Activated CD8-positive, alpha-beta memory T cell treated with anti-CD3 and anti-CD28 coated beads, Interleukin-2, amount 50 U/mL, for 4 hours (primary cell): Measurements from ENCODE around the gene FAM114A2.
"Not testable (repeated sequence)": the region's sequence is repeated elsewhere in the genome, so short reads cannot be mapped to it uniquely, and the experiment has no call there.

ENCODE experiments used
- DNase-seq: peaks from one replicate; pipeline ENCODE4 v3.0.0-alpha.2; 2020

The FAM114A2 gene

DNA sequence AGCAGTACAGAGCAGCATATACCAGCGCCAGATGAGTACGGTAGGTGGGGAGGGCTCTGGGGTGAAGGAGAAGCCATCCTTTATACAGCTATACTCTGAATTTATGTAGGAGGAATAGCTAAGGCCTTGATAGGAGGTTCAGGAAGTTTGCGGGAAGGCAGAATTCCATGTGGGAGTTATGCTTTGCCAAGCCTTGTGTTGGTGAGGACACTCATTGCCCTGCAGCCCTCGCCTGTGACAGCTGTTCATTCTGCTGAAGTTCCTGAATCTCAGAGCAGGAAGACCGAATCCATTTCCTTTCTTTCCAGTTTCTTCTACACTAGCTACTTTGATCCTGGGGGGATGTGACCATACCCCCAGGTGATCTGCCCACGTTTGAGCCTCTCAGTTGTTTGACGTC is 7.8 kb upstream of the FAM114A2 start:
- DNase-seq, result no peak

GRCh38 chr5:154044581-154044980 is 5.9 kb upstream of the FAM114A2 start:
- DNase-seq, result no peak

- DNase-seq, result no peak
Observed at GRCh38 chr5:154044099-154044498, 5.4 kb upstream of the FAM114A2 start.

DNA sequence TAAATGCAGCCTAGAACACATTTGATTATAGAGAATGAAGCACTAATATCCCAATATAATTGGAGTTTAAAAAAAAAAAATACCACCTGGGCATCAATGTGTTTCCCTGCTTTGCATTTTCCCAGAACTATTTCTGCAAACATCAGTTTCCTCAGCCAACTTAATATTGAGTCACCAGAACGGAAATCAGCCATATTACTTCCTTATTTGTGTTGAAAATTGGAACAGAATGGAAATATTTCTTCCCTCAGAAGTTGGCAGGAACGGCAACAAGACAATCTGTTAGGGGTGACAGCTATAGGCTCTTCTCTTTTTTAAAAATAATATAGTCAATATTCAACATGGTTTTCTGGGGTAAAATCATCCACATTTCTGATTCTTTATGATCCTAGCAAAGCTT is 4.1 kb upstream of the FAM114A2 start:
- no peak for DNase-seq

DNA sequence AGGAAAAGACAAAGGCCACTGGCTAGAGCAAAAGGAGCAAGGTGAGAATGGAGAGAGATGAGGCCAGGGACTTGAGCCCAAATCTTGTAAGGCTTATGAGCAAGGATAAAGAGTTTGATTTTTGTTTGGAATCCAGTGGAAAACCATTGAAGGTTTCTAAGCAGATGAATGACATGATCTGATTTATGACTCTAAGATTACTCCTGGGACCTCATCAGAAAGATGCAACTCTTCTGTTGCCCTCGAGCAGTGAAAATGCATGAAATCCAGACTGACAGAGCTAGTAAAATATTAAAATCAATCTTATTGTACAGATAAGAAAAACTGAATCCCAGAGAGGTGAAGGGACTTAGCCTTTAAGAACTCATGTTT is 734 bp upstream of the FAM114A2 start:
- no peak for DNase-seq

DNA sequence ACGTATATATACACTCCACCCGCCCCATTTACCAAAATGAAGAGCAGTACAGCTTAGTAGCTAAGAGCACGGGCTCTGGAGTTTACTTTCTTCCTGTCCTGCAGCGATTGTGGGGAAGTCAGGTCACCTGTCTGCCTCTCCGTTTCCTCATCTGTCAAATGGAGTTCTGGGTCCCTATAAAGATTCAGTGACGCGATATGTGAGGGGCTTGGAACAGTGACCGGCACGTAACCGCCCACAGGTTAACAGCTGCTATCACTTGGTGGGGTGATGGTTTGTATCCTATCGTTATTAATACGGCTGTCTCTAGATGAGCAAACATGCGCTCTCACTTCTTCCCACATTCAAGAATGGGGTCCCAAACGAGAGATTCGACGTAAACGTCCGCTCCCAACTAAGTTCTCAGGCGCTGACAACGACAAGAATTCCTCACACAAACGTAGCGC is 426 bp downstream of the FAM114A2 start:
- DNase-seq, result peak; percentile 25

GRCh38 chr5:154034944-154035343 is 3.8 kb downstream of the FAM114A2 start:
- DNase-seq, result no peak

GRCh38 chr5:154031937-154032489 is 6.7 kb downstream of the FAM114A2 start:
- DNase-seq, result no peak

DNA sequence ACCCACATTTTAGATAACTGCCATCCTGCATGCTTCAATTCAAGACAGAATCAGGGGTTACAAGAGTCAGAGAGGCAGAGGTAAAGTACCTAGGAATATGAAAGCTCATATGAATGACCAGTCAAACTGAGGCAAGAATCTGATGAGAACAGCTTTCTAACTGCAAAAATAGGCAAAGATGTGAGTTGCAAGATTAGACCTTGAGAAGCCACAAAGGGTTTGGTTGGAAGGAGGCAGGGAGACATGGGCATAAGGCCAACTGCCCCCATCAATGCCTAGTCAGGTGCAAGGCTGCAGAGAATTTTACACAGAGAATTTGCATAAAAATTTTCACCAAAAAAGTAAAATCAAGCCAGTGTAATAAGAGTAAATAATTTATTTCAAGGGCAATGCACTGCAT is 12.8 kb downstream of the FAM114A2 start:
- DNase-seq, result no peak

GRCh38 chr5:154018919-154019318 is 19.8 kb downstream of the FAM114A2 start:
- DNase-seq, result not testable (repeated sequence)

- no peak for DNase-seq
Observed at GRCh38 chr5:154015071-154015693, 23.5 kb downstream of the FAM114A2 start.

DNA sequence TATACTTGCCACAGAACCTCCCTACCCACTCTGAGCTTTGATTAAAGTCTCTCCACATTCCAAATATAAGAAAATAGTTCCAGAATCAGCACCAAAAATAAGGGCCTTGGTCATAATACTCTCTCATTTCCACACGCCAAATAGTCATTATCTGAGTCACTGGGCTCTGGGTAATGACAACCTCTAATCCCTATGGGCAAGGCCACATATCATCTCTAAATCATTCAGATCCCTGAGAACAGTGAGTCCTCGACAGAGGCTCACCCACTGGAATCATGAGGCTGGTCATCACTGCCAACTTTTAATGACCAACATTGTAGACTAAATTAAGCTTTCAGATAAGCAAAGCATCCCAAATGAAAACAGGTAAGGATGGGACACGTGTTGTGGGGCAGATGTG is 28.1 kb downstream of the FAM114A2 start:
- no peak for DNase-seq

DNA sequence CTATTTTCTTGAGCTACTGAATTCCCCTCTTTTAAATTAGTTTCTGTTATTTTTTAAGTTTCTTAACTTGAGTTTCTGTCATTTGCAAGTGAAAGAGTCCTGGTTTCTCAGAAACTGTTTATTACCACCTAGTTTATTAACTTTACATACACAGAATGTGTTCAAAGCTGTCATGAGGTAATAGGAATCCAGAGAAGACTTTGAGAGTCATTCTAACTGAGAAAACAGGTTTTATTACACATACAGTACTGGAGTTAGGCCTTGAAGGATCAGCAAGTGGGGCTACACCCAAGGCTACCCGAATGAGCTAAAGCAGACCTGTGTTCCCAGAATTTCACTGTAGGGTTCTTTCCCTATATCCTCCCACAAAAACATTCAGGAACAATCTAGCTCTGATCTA is 33.1 kb downstream of the FAM114A2 start:
- DNase-seq, result no peak

DNA sequence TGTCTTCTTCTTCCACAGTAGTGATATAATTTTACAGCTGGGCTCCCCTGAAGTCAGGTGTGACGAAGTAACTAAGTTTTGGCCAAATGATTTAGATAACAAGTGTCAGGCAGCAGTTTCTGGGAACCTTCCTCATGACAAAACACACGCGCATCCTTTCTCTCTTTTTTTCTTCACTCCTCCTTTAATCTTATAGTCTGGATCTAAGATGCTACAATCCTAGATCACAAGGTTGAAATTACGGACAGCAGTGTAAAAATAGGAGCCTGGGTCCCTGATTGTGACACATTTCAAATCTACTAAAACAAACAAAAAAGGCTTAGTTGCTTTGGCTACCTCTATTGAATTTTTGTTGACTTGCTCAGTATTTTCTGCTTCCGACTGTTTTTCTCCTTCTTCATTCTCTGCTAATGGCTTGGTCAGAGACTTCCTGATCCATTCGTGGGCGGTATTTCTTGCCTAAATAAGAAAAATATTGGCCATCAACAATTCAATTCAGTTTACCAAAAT is 36.1 kb downstream of the FAM114A2 start:
- no peak for DNase-seq

GRCh38 chr5:154002093-154002492 is 36.6 kb downstream of the FAM114A2 start:
- no peak for DNase-seq

DNA sequence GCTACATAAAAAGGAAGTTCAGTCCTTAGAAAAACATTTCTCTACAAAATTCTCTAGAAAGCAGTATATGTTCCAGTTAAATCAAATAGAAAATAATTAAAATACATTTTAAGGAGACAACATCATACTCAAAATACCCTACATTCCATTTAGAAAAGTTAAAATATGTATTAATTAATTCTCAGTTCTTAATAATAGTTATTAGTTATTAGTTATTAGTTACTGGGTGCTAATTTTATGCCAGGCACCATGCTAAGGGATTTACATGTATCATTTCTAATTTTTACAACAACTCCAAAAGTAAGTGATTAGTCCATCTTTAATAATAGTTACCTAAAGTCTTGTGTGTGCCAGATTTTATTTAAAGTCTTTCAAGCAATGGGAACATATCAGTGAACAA is 38.0 kb downstream of the FAM114A2 start:
- no peak for DNase-seq

GRCh38 chr5:153999995-154000394 is 38.7 kb downstream of the FAM114A2 start:
- no peak for DNase-seq

- no peak for DNase-seq
Observed at GRCh38 chr5:153998768-153999167, 39.9 kb downstream of the FAM114A2 start.

DNA sequence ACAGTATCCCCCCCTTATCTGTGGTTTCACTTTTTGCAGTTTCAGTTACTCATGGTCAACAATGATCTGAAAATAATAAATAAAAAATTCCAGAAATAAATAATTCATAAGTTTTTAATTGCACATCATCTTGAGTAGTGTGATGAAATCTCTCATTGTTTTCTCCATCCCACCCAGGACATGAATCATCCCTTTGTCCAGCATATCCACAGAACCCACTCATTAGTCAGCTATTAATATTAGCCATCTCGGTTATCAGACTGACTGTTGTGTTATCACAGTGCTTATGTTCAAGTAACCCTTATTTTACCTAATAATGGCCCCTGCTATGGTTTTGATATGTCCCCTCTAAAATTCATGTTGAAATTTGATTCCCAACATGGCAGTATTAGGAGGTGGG is 40.7 kb downstream of the FAM114A2 start:
- DNase-seq, result no peak

DNA sequence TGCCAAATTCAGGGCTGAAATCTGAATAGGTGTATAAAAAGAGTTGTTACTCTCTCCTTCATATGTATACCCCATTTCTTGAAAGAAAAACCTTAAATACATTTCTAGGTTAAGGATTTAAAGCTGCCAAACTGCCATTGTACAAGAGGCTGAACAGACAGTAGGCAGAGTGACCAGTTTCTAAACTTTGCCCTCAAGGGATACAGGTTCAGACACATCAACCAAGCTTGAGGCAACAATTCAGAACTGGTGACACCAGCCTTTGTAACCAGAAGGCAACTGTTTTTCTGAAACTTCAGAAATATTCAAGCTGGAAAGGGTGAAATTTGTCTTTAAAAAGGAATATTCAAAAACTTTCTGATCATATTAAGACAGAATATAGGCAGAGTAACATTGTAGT is 47.5 kb downstream of the FAM114A2 start:
- no peak for DNase-seq

- DNase-seq, result no peak
Observed at GRCh38 chr5:153988510-153988909, 50.2 kb downstream of the FAM114A2 start.

DNA sequence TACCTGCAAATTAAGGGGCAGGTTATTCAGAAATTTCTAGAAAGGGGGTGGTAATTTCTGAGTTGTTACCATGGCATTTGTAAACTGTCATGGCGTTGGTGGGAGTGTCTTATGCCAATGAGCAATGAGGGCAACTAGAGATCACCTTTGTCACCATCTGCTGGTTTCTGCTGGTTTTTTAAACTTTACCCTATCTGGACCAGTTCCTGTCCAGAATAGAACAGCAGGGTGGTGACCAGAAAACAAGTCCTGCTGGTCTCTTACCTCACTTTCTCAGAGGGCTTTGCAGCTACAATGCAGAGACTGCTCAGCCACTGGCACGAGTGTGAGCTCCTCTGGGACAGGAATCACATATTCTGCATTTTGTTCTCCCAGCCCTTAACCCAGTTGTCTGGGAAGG is 51.4 kb downstream of the FAM114A2 start:
- DNase-seq, result no peak

GRCh38 chr5:153985498-153985897 is 53.2 kb downstream of the FAM114A2 start:
- no peak for DNase-seq

- no peak for DNase-seq
Observed at GRCh38 chr5:153983885-153984284, 54.8 kb downstream of the FAM114A2 start.
